OCI-LY1 (cell line): ENCODE results near the gene MN1.

ENCODE experiments used
- EZH2 ChIP-seq: fragments of 200-600 bp; sonication (generic), shearing (Covaris generic); IDR thresholded peaks from 2 replicates; pipeline ENCODE4 v1.8.0; 2017; ENCODE audit warnings: borderline replicate concordance, mixed run types, mild to moderate bottlenecking, antibody characterized with exemption, low read length, moderate library complexity, mixed read lengths
- TF ChIP-seq, protein P1 (sequence below): fragments of 200-600 bp; sonication (generic), shearing (Covaris generic); IDR thresholded peaks from 2 replicates; pipeline ENCODE4 v1.5.1; 2017; ENCODE audit warnings: mild to moderate bottlenecking, antibody characterized with exemption, low read length, moderate library complexity, mixed read lengths

DNA sequence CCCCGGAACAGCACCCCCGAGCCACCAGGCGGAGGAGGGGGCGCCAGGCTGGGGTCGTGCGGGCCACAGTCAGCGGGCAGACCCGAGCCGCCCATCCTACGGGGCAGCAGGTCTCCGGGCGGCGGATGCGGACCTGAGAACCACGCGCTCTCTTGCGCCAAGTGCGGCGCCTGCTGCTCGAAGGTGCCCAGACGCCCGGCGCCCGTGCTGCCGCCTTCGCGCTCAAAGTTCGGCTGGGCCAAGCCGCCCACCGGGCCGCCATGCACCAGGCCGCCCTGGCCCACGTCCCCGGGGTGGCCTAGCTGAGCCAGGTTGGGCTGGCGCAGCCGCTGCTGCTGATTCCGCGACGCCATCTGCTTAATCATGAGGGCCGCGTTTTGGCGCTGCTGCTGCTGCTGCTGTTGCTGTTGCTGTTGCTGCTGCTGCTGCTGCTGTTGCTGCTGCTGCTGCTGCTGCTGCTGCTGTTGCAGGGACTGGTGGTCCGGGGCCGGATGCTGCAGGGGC lies 3.0 kb downstream of the MN1 start:
- TF ChIP-seq, protein P1, sequence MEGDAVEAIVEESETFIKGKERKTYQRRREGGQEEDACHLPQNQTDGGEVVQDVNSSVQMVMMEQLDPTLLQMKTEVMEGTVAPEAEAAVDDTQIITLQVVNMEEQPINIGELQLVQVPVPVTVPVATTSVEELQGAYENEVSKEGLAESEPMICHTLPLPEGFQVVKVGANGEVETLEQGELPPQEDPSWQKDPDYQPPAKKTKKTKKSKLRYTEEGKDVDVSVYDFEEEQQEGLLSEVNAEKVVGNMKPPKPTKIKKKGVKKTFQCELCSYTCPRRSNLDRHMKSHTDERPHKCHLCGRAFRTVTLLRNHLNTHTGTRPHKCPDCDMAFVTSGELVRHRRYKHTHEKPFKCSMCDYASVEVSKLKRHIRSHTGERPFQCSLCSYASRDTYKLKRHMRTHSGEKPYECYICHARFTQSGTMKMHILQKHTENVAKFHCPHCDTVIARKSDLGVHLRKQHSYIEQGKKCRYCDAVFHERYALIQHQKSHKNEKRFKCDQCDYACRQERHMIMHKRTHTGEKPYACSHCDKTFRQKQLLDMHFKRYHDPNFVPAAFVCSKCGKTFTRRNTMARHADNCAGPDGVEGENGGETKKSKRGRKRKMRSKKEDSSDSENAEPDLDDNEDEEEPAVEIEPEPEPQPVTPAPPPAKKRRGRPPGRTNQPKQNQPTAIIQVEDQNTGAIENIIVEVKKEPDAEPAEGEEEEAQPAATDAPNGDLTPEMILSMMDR: no peak
- TF ChIP-seq EZH2: no peak
